ENCODE data around the gene CCDC142.

DNA sequence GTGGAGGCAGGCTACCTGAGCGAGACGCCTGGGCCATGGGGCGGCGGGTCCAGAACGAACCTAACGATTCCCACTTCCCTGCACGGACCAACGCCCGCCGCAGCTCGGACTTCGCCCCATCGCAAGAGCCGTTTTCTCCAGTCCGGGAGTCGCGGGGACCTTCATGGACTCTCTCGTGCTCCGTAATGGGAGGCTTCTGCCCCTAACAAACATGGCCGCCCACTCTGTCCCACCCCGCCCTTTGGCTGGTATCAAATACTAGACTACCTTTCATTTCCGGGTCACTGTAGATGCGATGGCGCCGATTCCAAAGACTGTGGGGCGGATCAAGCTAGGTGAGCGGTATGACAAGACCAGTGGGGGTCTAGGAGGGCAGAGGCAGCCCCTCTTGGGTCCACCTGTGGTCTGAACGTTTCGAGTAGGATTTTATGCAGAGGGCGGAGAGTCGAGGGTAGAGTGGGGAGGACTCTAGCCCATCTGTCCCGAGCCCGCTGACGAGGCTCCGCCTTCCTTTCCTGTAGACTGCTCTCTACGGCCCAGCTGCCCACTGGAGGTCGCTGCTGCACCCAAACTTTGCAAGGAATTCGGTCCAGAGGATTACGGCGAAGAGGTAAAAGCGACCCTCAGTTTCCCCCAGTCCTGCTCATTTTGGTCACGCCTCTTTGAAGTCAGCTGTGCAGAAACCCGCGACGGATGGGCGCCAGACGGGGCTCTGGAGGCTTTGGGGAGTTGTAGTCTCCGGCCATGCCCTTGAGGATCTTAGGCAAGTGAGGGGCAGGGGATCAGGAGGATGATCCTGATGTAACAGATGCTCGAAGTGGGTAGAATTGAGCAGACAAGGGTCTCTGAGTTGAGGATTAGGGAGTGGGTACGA is at the start of gene CCDC142, which contains the start of gene TTC31:
- peak in 1 of 3 donors; percentile 55 for TF ChIP-seq POLR2A (IDR thresholded peaks at IDR 0.05)
- TF ChIP-seq, protein P1, sequence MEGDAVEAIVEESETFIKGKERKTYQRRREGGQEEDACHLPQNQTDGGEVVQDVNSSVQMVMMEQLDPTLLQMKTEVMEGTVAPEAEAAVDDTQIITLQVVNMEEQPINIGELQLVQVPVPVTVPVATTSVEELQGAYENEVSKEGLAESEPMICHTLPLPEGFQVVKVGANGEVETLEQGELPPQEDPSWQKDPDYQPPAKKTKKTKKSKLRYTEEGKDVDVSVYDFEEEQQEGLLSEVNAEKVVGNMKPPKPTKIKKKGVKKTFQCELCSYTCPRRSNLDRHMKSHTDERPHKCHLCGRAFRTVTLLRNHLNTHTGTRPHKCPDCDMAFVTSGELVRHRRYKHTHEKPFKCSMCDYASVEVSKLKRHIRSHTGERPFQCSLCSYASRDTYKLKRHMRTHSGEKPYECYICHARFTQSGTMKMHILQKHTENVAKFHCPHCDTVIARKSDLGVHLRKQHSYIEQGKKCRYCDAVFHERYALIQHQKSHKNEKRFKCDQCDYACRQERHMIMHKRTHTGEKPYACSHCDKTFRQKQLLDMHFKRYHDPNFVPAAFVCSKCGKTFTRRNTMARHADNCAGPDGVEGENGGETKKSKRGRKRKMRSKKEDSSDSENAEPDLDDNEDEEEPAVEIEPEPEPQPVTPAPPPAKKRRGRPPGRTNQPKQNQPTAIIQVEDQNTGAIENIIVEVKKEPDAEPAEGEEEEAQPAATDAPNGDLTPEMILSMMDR (IDR thresholded peaks at IDR 0.05 in 8 of 11, conservative IDR thresholded peaks at IDR 0.05 in 3 of 11): peak; percentile 83 to 98 (median 94)

All from spleen (tissue), 7 donors.